HFFc6 (cell line): Measurements from ENCODE around the gene NPRL2. TPM values are rescaled to one million over a fixed set of nuclear protein-coding genes. Genes with fewer than 3 reads are reported as not detected.

Experiments
- DNase-seq: peaks from one replicate; pipeline ENCODE4 v3.0.0-alpha.2; 2018
- H3K27ac Mint-ChIP-seq: 2 replicates; pipeline ENCODE4 v1.8.0; 2020; ENCODE audit warnings: mild to moderate bottlenecking, mixed read lengths
- H3K27me3 Mint-ChIP-seq: 2 replicates; pipeline ENCODE4 v1.8.0; 2021; ENCODE audit warnings: mild to moderate bottlenecking, moderate library complexity, mixed read lengths; ENCODE audit not compliant: insufficient read depth
- H3K36me3 Mint-ChIP-seq: 2 replicates; pipeline ENCODE4 v1.8.0; 2021; ENCODE audit warnings: low read depth, mixed read lengths
- H3K4me1 Mint-ChIP-seq: 2 replicates; pipeline ENCODE4 v1.8.0; 2020; ENCODE audit warnings: low read depth, mixed read lengths
- H3K4me3 Mint-ChIP-seq: 2 replicates; pipeline ENCODE4 v1.8.0; 2020; ENCODE audit warnings: mild to moderate bottlenecking, moderate library complexity, mixed read lengths
- H3K9me3 Mint-ChIP-seq: 2 replicates; pipeline ENCODE4 v1.8.0; 2020; ENCODE audit warnings: mild to moderate bottlenecking, mixed read lengths
- total RNA-seq, 6 experiments: library from RNA; stranded (reverse); fragmentation: NEBNext Ultra II Directional; extraction: Animal tissue kit (Norgen Biotek cat#: 25700); gene quantifications; 2 replicates in 1 of 6; 3 replicates in 5 of 6; pipeline ENCODE4 v1.2.3, GENCODE V29; 2021
- TF ChIP-seq, protein P1 (sequence below): fragments of 200-600 bp; sonication (generic); IDR thresholded peaks from 2 replicates; pipeline ENCODE4 v1.5.0; 2021; ENCODE audit warnings: antibody characterized with exemption, mild to moderate bottlenecking

Gene NPRL2
- total RNA-seq, 6 experiments from 2014 or later = 12.3 to 18.7 (median 17.4) TPM

DNA sequence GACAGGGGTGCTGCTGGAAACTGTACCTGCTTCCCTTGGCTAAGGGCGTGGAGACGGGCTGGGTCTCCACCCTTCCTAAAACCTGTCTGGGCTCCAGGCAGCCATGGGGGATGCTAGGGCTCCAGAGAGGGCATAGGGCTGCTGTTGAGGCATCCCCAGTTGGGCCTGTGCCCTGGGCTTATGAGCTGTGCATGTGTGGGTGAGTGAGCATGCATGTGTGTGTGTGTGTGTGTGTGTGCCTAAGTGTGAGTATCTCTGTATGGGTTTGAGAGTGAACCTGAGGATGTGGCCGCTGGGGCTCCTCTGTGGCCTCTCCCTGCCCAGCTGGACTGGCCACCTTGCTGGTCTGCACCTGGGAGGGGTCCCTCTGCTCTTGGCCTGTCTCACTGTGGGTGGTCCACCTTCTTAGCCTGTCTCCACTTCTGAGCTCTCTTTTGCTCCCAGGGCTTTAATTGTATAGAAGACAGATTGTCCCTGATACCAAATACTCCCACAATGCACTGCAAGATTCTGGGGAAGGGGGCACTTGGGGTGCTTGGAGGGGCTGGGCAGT is 20.6 kb upstream of the NPRL2 start:
- Mint-ChIP-seq H3K4me3 (no peak overlapping the region), H3K9me3 (no peaks in the 10 kb centered on the region), H3K27ac (no peak overlapping the region), H3K4me1 (no peaks in the 10 kb centered on the region), H3K27me3 (peaks cover 27% of the 10 kb centered on the region), H3K36me3 (no peaks in the 10 kb centered on the region)
- TF ChIP-seq, protein P1, sequence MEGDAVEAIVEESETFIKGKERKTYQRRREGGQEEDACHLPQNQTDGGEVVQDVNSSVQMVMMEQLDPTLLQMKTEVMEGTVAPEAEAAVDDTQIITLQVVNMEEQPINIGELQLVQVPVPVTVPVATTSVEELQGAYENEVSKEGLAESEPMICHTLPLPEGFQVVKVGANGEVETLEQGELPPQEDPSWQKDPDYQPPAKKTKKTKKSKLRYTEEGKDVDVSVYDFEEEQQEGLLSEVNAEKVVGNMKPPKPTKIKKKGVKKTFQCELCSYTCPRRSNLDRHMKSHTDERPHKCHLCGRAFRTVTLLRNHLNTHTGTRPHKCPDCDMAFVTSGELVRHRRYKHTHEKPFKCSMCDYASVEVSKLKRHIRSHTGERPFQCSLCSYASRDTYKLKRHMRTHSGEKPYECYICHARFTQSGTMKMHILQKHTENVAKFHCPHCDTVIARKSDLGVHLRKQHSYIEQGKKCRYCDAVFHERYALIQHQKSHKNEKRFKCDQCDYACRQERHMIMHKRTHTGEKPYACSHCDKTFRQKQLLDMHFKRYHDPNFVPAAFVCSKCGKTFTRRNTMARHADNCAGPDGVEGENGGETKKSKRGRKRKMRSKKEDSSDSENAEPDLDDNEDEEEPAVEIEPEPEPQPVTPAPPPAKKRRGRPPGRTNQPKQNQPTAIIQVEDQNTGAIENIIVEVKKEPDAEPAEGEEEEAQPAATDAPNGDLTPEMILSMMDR = no peak
- DNase-seq = no peak

DNA sequence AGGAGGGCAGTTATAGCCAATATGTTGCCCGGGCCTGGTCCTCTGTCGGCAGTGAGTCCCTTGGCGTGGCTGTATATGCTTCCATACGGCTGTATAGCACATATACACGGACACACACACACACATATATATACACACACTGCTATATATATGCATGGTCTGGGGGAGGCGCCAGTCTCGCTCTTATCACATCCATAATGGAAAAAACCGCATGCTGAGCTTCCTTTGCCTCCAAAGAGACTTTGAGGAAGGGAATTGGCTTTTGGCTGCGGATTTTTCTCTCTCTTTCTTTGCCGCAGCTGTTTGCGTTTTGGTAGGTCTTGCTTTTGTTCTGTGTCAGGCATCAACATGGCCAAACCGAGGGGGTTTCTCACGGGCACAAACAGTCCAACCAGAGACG is 20.0 kb upstream of the NPRL2 start:
- H3K36me3 Mint-ChIP-seq = no peaks in the 10 kb centered on the region
- no peaks in the 10 kb centered on the region for H3K4me1 Mint-ChIP-seq
- no peak overlapping the region for H3K4me3 Mint-ChIP-seq
- DNase-seq = no peak
- H3K27ac Mint-ChIP-seq = no peak overlapping the region
- peaks cover 29% of the 10 kb centered on the region for H3K27me3 Mint-ChIP-seq
- TF ChIP-seq, protein P1 = 0 out of 2 replicates have a peak, but pooled peaks have one; percentile 14
- H3K9me3 Mint-ChIP-seq = no peaks in the 10 kb centered on the region

DNA sequence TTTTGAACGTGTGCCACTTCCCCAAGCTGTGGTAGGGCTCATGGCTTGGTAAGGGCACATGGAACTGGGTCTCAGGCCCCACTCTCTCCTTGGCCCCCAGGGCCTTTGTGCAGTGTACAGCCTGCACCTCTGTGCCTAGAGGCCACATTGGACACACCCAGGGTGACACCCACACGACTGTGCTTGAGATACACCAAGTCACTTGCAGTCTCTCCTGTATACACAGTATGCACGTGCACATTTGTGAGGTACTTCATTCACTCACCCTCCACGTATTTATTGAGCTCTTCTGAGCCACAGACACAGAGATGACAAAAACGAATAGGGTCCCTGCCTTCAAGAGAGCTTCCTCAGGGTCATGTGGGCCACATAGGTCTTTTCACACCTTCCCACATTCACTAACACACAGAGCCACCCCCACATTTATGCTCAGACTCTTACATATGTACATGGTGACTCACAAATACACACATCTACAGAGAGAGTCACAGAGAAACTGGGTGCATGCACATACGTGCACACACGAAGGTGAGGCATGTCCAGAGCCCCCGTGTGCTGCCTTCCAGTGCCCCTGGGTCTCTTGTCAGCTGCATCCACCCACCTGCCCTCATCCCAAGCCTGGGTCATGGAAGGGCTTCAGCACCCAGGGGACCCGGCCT is 18.6 kb upstream of the NPRL2 start:
- TF ChIP-seq, protein P1 = no peak

DNA sequence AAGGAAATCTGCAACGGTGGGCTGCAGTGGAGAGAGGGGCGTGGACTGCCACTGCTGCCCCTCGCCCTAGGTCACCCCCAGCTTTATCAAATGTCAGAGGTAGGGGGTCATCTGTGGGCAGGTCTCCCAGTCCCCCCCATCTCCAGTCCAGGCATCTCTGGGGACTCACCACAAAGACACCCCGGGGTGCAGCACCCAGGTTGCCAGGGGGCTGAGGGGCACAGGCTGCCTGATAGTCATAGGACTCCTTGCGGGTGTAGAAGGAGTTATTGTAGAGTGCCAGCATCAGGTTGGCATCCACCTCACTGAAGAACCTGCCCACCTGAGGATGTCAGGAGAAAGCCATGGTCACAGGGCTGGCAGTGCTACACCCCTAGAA is 15.3 kb upstream of the NPRL2 start:
- no peak for DNase-seq
- TF ChIP-seq, protein P1 = no peak
- H3K36me3 Mint-ChIP-seq = no peaks in the 10 kb centered on the region
- no peaks in the 10 kb centered on the region for H3K4me1 Mint-ChIP-seq
- H3K27me3 Mint-ChIP-seq = peaks cover 14% of the 10 kb centered on the region
- no peaks in the 10 kb centered on the region for H3K9me3 Mint-ChIP-seq
- H3K27ac Mint-ChIP-seq = no peak overlapping the region
- H3K4me3 Mint-ChIP-seq = no peak overlapping the region

More for the DNA sequence above, 18.6 kb upstream of the NPRL2 start:
- no peaks in the 10 kb centered on the region for H3K36me3 Mint-ChIP-seq
- H3K4me1 Mint-ChIP-seq = no peaks in the 10 kb centered on the region
- no peak overlapping the region for H3K27ac Mint-ChIP-seq
- no peaks in the 10 kb centered on the region for H3K9me3 Mint-ChIP-seq
- DNase-seq = no peak
- no peak overlapping the region for H3K4me3 Mint-ChIP-seq
- H3K27me3 Mint-ChIP-seq = peaks cover 28% of the 10 kb centered on the region

DNA sequence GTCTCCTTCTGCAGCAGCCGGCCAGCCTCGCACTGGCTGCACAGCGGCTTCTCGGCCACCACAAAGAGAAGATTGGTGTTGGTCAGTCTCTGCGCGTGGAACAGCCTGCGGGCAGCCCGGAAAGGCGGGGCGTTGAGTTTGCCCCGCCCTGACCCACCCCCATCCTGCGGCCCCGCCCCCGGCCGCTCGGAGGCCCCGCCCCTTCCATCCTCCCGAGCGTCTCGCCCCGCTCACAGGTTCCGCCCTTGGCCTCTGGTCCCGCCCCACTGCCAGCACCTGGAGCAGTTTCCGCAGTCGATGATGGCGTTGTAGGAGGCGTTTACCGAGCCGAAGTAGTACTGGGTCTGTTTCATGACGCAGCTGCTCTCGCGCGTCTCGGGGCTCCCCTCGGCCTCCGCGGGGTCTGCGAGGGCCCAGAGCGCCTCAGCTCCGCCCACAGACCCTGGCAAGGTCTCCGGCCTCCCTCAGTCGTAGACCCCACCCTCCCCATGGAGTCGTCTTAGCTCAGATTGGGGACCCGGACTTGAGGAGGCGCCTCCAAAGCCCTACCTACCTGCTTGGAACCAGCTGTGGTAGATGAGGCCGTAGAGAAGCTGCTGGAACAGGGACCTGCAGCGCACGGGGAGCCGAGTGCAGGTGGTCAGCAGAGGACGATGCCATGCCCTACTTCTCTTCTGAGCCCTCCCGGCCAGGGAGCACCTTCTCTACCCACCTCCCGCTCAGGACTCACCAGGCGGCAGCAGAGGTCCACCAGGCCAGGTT is 14.7 kb upstream of the NPRL2 start:
- TF ChIP-seq, protein P1 = no peak
- DNase-seq = no peak
- no peaks in the 10 kb centered on the region for H3K36me3 Mint-ChIP-seq
- H3K9me3 Mint-ChIP-seq = no peaks in the 10 kb centered on the region
- peaks cover 9% of the 10 kb centered on the region for H3K27me3 Mint-ChIP-seq
- peak overlapping the region; percentile 69; the same call in 1 of the 2 replicates for H3K4me3 Mint-ChIP-seq
- no peaks in the 10 kb centered on the region for H3K4me1 Mint-ChIP-seq
- H3K27ac Mint-ChIP-seq = no peak overlapping the region
